Endothelial cell of umbilical vein (primary cell): Measurements from ENCODE around the gene DCAF5. TPM values are rescaled to one million over a fixed set of nuclear protein-coding genes. Genes with fewer than 3 reads are reported as not detected.

ENCODE experiments used
- BruUV-seq: library from RNA; stranded (reverse); fragments of 400-500 nt; replicated peaks from 2 replicates; lab custom pipeline; 2021; lab: Mats Ljungman, UMichigan
- CTCF ChIA-PET: fragments of 300-600, 350-600 bp; sonication (Branson Sonifier 250); formaldehyde crosslinking; loops from one replicate; lab custom pipeline; 2021; ENCODE audit warnings: antibody characterized with exemption, inconsistent platforms; lab: Charles Lee
- POLR2A ChIA-PET: fragments of 300-600, 350-600 bp; sonication (Branson Sonifier 250); formaldehyde crosslinking; loops from one replicate; lab custom pipeline; 2021; ENCODE audit warnings: antibody characterized with exemption, inconsistent platforms; lab: Charles Lee
- DNase-seq: peaks from one replicate; pipeline ENCODE4 v3.0.0-alpha.2; 2011; ENCODE audit warnings: low read depth, low spot score
- FAIRE-seq: peaks from 2 replicates; lab custom pipeline; 2011; peaks lifted over from hg19 to GRCh38; lab: Jason Lieb, UNC
- H2AFZ ChIP-seq: 2 replicates; pipeline ENCODE4 v1.6.0; 2012; ENCODE audit warnings: low read depth, low read length, control low read depth, inconsistent platforms
- H3K27ac ChIP-seq: 2 replicates; pipeline ENCODE4 v1.5.1; 2011; ENCODE audit warnings: low read depth, mild to moderate bottlenecking, control low read depth, low read length, moderate library complexity; ENCODE audit not compliant: insufficient read depth
- H3K27me3 ChIP-seq, 2 experiments: 2 replicates each; pipeline versions ENCODE4 v1.6.0 to v1.6.1; 2011; ENCODE audit warnings: low read length in 2 of 2, mixed read lengths in 1 of 2; ENCODE audit not compliant: control insufficient read depth in 2 of 2, insufficient read depth in 2 of 2
- H3K36me3 ChIP-seq, 2 experiments: 2 replicates in 1 of 2; 3 replicates in 1 of 2; pipeline ENCODE4 v1.5.1; 2011; ENCODE audit warnings: low read length in 2 of 2, mild to moderate bottlenecking in 1 of 2, moderate library complexity in 1 of 2; ENCODE audit not compliant: control insufficient read depth in 2 of 2, insufficient read depth in 2 of 2; ENCODE audit errors: extremely low read depth in 1 of 2
- H3K4me1 ChIP-seq: 3 replicates; pipeline ENCODE4 v1.5.1; 2011; ENCODE audit warnings: mild to moderate bottlenecking, low read length; ENCODE audit not compliant: control insufficient read depth, insufficient read depth; ENCODE audit errors: extremely low read depth
- H3K4me2 ChIP-seq: 2 replicates; pipeline ENCODE4 v1.6.1; 2011; ENCODE audit warnings: low read length, control low read depth, mixed read lengths; ENCODE audit not compliant: insufficient read depth
- H3K4me3 ChIP-seq, 3 experiments: fragments of 200-600 bp in 1 of 3; sonication (generic), shearing (Covaris generic) in 1 of 3; replicated peaks in 1 of 3; 2 replicates each; pipeline ENCODE4 v1.5.1; 2011 to 2016; ENCODE audit warnings: control low read depth in 3 of 3, low read length in 3 of 3, mild to moderate bottlenecking in 2 of 3, inconsistent platforms in 1 of 3, low read depth in 1 of 3, moderate library complexity in 1 of 3; ENCODE audit not compliant: insufficient read depth in 1 of 3
- H3K79me2 ChIP-seq: 2 replicates; pipeline ENCODE4 v1.6.0; 2012; ENCODE audit warnings: low read length, inconsistent platforms; ENCODE audit not compliant: control insufficient read depth, insufficient read depth
- H3K9ac ChIP-seq: replicated peaks from 2 replicates; pipeline ENCODE3; 2011; ENCODE audit warnings: low read length, control low read depth; ENCODE audit not compliant: insufficient read depth; ENCODE audit errors: extremely low read depth
- H3K9me1 ChIP-seq: replicated peaks from 3 replicates; pipeline ENCODE4 v1.6.0; 2011; ENCODE audit warnings: mild to moderate bottlenecking, low read length; ENCODE audit not compliant: control insufficient read depth, insufficient read depth; ENCODE audit errors: extremely low read depth
- H3K9me3 ChIP-seq: replicated peaks from 2 replicates; pipeline ENCODE4 v1.5.1; 2012; ENCODE audit warnings: low read length, inconsistent platforms; ENCODE audit not compliant: control insufficient read depth, insufficient read depth
- H4K20me1 ChIP-seq: replicated peaks from 2 replicates; pipeline ENCODE3; 2011; ENCODE audit warnings: mild to moderate bottlenecking, low read length; ENCODE audit not compliant: control insufficient read depth, insufficient read depth; ENCODE audit errors: extremely low read depth
- EZH2 ChIP-seq: IDR thresholded peaks from 2 replicates; pipeline ENCODE4 v1.6.1; 2012; ENCODE audit warnings: borderline replicate concordance, low read depth, mild to moderate bottlenecking, moderate library complexity, low read length, inconsistent platforms; ENCODE audit not compliant: severe bottlenecking
- FOS ChIP-seq: IDR thresholded peaks from 2 replicates; pipeline ENCODE4 v1.6.1; 2011; ENCODE audit warnings: mild to moderate bottlenecking, low read length, moderate library complexity, borderline replicate concordance; ENCODE audit not compliant: insufficient read depth
- GATA2 ChIP-seq: IDR thresholded peaks from 2 replicates; pipeline ENCODE4 v1.7.0; 2011; ENCODE audit warnings: low read depth, mild to moderate bottlenecking, moderate library complexity, mixed read lengths, low read length; ENCODE audit not compliant: insufficient read length, insufficient read depth
- JUN ChIP-seq: IDR thresholded peaks from 2 replicates; pipeline ENCODE4 v1.6.1; 2011; ENCODE audit warnings: borderline replicate concordance, low read depth; ENCODE audit not compliant: insufficient read length, insufficient read depth
- MYC ChIP-seq: IDR thresholded peaks from one replicate; pipeline ENCODE4 v1.6.1; 2011; ENCODE audit warnings: mild to moderate bottlenecking, low read depth, low read length
- POLR2A ChIP-seq: IDR thresholded peaks from 2 replicates; pipeline ENCODE4 v1.6.1; 2012; ENCODE audit warnings: low read depth, mild to moderate bottlenecking, control low read depth, low read length
- POLR2AphosphoS5 ChIP-seq: IDR thresholded peaks from 2 replicates; pipeline ENCODE4 v1.6.1; 2012; ENCODE audit warnings: low read depth, mild to moderate bottlenecking, control low read depth, low read length, moderate library complexity; ENCODE audit not compliant: insufficient read depth
- dilution Hi-C: fragments of 300-500 bp; cut with MboI; formaldehyde crosslinking; loops from one replicate; pipeline ENCODE4 v1.15.0; 2019; ENCODE audit warnings: low sequenced_read_pairs; ENCODE audit not compliant: extremely low pct_ligation_motif_present
- intact Hi-C: fragments of 100-400 bp; cut with micrococcal nuclease; formaldehyde crosslinking; loops from one replicate; pipeline ENCODE4 v1.10.0; 2022
- polyA plus RNA-seq, 4 experiments: library from polyadenylated mRNA; depleted of rRNA in 3 of 4; stranded (reverse) in 3 of 4; unstranded in 1 of 4; fragments of >200 nt; gene quantifications; 2 replicates each; pipeline versions ENCODE4 v1.2.1 to v1.2.3, GENCODE V29; 2011 to 2012; ENCODE audit warnings: missing spikeins in 1 of 4
- total RNA-seq: library from RNA; stranded (reverse); gene quantifications from 2 replicates; pipeline ENCODE4 v1.2.3, GENCODE V29; 2021
- TF ChIP-seq, protein P1 (sequence below), 2 donors: IDR thresholded peaks; 1 replicate in 1 of 2; 2 replicates in 1 of 2; pipeline ENCODE4 v1.5.1; 2011; ENCODE audit warnings: low read length in 2 of 2, mild to moderate bottlenecking in 2 of 2, moderate library complexity in 2 of 2, control low read depth in 1 of 2, inconsistent platforms in 1 of 2, low read depth in 1 of 2; ENCODE audit not compliant: insufficient read depth in 1 of 2; ENCODE audit errors: extremely low read depth in 1 of 2
- TF ChIP-seq, protein P2 (sequence below): IDR thresholded peaks from 2 replicates; pipeline ENCODE4 v1.6.1; 2011; ENCODE audit not compliant: insufficient read depth, insufficient read length

Gene DCAF5
- total and polyA plus RNA-seq, 2 donors (not counting 3 experiments of a cell fraction or from before 2014, with no cell fraction given), result 37.9 to 52.5 TPM

DNA sequence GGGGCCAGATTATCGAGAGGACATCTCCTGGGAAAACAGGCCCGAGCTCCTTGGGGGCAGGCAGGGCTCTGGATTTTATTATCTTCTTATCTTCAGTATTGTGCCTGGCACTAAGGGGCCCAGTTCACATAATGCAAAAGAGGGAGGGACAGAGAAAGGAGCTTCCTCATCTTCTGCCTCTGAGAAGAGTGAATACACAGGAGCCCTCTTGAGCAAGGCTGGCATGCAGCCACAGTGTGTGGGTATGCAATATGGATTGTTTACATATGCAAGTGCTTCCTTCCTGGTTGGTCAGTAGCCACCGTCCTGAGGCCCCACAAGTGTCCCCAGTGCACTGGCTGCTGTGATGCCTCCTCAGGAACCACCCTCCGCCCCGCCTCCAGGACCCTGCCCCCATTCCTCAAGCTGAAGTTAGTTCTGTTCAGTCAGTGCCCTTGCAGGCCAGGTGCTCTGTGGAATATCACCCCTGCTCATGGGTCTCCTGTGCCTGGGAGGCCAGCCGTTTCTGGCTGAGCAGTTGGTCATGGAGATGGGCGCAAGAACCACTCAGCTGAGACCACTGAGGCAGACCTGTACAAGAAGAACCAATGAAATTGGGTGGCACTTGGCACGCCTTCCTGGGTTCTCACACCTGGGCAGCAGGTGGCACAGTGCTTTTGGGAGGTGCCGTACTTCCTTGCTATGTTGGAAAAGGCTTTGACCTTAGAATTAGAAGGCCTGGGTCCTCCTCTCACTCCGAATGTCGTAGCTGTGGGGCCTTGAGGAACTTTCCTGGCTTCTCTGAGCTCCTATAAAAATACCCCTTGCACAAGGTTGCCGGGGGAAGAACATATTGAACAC is 138.8 kb downstream of the DCAF5 start:
- Histone ChIP-seq H3K4me2 (peak overlapping the region; percentile 54), H3K36me3 (no peaks in the 10 kb centered on the region), H3K9me1 (no peaks in the 10 kb centered on the region), H3K4me1 (peaks cover 15% of the 10 kb centered on the region), H3K27ac (no peak overlapping the region), H3K27me3 (no peaks in the 10 kb centered on the region), H3K79me2 (no peaks in the 10 kb centered on the region), H2AFZ (peak overlapping the region; percentile 15), H4K20me1 (no peaks in the 10 kb centered on the region), H3K9me3 (no peaks in the 10 kb centered on the region), H3K4me3 (no peak overlapping the region), H3K9ac (no peak overlapping the region)
- BruUV-seq, result no TSS peak
- intact Hi-C loops (loop anchor here (2.0 kb wide), 1 partner anchor 21 kb away; no protein-coding TSS in a partner anchor), dilution Hi-C loops (no loop called here)
- FAIRE-seq (peak; percentile 86), DNase-seq (peak; percentile 64)
- ChIA-PET CTCF (interaction anchor here (0.6 to 2.8 kb wide), 11 partner anchors 9 to 103 kb away, joined by 3 to 10 read pairs (median 3); no protein-coding TSS in a partner anchor), POLR2A (interaction anchor here (0.5 kb wide), 1 partner anchor 611 kb away, joined by 4 read pairs; no protein-coding TSS in a partner anchor)
- TF ChIP-seq, protein P1, sequence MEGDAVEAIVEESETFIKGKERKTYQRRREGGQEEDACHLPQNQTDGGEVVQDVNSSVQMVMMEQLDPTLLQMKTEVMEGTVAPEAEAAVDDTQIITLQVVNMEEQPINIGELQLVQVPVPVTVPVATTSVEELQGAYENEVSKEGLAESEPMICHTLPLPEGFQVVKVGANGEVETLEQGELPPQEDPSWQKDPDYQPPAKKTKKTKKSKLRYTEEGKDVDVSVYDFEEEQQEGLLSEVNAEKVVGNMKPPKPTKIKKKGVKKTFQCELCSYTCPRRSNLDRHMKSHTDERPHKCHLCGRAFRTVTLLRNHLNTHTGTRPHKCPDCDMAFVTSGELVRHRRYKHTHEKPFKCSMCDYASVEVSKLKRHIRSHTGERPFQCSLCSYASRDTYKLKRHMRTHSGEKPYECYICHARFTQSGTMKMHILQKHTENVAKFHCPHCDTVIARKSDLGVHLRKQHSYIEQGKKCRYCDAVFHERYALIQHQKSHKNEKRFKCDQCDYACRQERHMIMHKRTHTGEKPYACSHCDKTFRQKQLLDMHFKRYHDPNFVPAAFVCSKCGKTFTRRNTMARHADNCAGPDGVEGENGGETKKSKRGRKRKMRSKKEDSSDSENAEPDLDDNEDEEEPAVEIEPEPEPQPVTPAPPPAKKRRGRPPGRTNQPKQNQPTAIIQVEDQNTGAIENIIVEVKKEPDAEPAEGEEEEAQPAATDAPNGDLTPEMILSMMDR (IDR thresholded peaks at IDR 0.05; ENCODE audit: extremely low read depth in 1 of 2, insufficient read depth in 1 of 2, low read depth in 1 of 2, low read length in 2 of 2), result no peak

DNA sequence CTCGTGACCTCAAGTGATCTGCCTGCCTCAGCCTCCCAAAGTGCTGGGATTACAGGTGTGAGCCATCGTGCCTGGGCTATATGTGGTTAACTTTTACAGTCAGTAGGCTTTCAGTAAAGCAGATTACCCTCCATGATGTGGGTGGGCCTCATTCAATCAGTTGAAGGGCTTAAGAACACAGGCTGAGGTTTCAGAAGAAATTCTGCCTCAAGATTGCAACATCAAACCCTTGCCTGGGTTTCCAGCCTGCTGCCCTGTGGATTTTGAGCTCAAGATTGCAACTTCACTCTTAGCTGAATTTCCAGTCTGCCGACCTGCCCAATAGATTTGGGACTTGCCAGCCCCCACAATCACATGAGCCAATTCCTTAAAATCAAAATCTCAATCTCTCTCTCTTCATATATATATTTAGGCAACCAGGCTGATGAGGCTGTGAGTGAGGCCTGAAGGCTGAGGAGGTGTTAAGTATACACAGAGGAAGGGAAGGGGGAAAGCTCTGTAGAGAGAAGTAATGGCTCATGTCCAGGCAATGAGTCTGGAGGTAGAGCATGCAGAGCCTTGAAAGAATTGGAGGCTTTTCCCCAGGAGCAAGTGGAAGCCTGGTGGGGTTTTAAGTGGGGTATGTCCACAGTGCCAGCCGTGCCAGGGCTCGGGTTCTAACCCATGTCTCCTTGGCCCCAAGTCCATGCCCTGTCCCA is 140.5 kb downstream of the DCAF5 start:
- no peak overlapping the region for H2AFZ ChIP-seq
- ChIA-PET POLR2A (no interaction called here), CTCF (interaction anchor here (0.5 to 2.8 kb wide), 5 partner anchors 12 to 78 kb away, joined by 3 to 10 read pairs (median 5); no protein-coding TSS in a partner anchor)
- H3K36me3 ChIP-seq, result no peaks in the 10 kb centered on the region
- H3K4me2 ChIP-seq, result no peak overlapping the region
- no peak for DNase-seq
- FAIRE-seq, result no peak
- no peak overlapping the region for H3K9ac ChIP-seq
- intact Hi-C loops (no loop called here), dilution Hi-C loops (no loop called here)
- H3K79me2 ChIP-seq, result no peaks in the 10 kb centered on the region
- no peak overlapping the region for H3K4me3 ChIP-seq
- H3K9me3 ChIP-seq, result no peaks in the 10 kb centered on the region
- peaks cover 15% of the 10 kb centered on the region for H3K4me1 ChIP-seq
- BruUV-seq, result no TSS peak
- H3K9me1 ChIP-seq, result no peaks in the 10 kb centered on the region
- H4K20me1 ChIP-seq, result no peaks in the 10 kb centered on the region
- H3K27ac ChIP-seq, result no peak overlapping the region
- no peaks in the 10 kb centered on the region for H3K27me3 ChIP-seq
- TF ChIP-seq, protein P2, sequence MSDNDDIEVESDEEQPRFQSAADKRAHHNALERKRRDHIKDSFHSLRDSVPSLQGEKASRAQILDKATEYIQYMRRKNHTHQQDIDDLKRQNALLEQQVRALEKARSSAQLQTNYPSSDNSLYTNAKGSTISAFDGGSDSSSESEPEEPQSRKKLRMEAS, result no peak
- TF ChIP-seq, protein P1 (IDR thresholded peaks at IDR 0.05; ENCODE audit: extremely low read depth in 1 of 2, insufficient read depth in 1 of 2, low read depth in 1 of 2, low read length in 2 of 2), result no peak
- TF ChIP-seq FOS (no peak), JUN (no peak), GATA2 (no peak), POLR2AphosphoS5 (no peak), POLR2A (no peak), EZH2 (no peak), MYC (no peak)
